ENCODE measurements around the gene NEXN. TPM values are rescaled to one million over a fixed set of nuclear protein-coding genes. Genes with fewer than 3 reads are reported as not detected.

NEXN gene
- total RNA-seq, 2 donors from 2014 or later: 5.7 TPM

GRCh38 chr1:77926561-77927357 is 38.3 kb downstream of the NEXN start:
- no peaks in the 10 kb centered on the region for H3K4me1 Mint-ChIP-seq
- H3K27me3 Mint-ChIP-seq (ENCODE audit: insufficient read depth): no peaks in the 10 kb centered on the region
- no peak for DNase-seq
- H3K4me3 ChIP-seq (ENCODE audit: low read length): no peak overlapping the region
- peaks cover 12% of the 10 kb centered on the region for H3K36me3 Mint-ChIP-seq (ENCODE audit: low read depth)
- H3K27me3 ChIP-seq (ENCODE audit: control insufficient read depth, insufficient read depth, low read length, poor library complexity, severe bottlenecking): no peaks in the 10 kb centered on the region
- H3K27ac ChIP-seq (ENCODE audit: low read depth, low read length): no peak overlapping the region
- H3K36me3 ChIP-seq (ENCODE audit: control insufficient read depth, insufficient read depth, low read length): peaks cover 68% of the 10 kb centered on the region
- H3K9me3 Mint-ChIP-seq: no peaks in the 10 kb centered on the region
- H3K9ac ChIP-seq (ENCODE audit: extremely low read depth, low read length, poor library complexity, severe bottlenecking): no peak overlapping the region
- no peaks in the 10 kb centered on the region for H3K4me1 ChIP-seq (ENCODE audit: control insufficient read depth, insufficient read depth, low read length)
- no peak overlapping the region for H3K4me3 Mint-ChIP-seq
- no peak for TF ChIP-seq CTCF (conservative IDR thresholded peaks at IDR 0.05)
- no peak overlapping the region for H3K27ac Mint-ChIP-seq
- 88 to 89% methylated on average over 9 to 11 of the region's 13 CpGs for WGBS, 2 experiments (ENCODE audit: insufficient coverage in 1 of 2, insufficient read length in 1 of 2)
- H3K9me3 ChIP-seq (ENCODE audit: control insufficient read depth, low read length): no peaks in the 10 kb centered on the region

GRCh38 chr1:77927414-77927813 is 39.0 kb downstream of the NEXN start:
- no peak overlapping the region for H3K9ac ChIP-seq (ENCODE audit: extremely low read depth, low read length, poor library complexity, severe bottlenecking)
- peaks cover 73% of the 10 kb centered on the region for H3K36me3 ChIP-seq (ENCODE audit: control insufficient read depth, insufficient read depth, low read length)
- no peaks in the 10 kb centered on the region for H3K27me3 Mint-ChIP-seq (ENCODE audit: insufficient read depth)
- H3K27ac ChIP-seq (ENCODE audit: low read depth, low read length): no peak overlapping the region
- no peaks in the 10 kb centered on the region for H3K9me3 ChIP-seq (ENCODE audit: control insufficient read depth, low read length)
- peaks cover 12% of the 10 kb centered on the region for H3K36me3 Mint-ChIP-seq (ENCODE audit: low read depth)
- TF ChIP-seq CTCF (conservative IDR thresholded peaks at IDR 0.05): no peak
- no peak overlapping the region for H3K4me3 Mint-ChIP-seq
- H3K9me3 Mint-ChIP-seq: no peaks in the 10 kb centered on the region
- no peaks in the 10 kb centered on the region for H3K4me1 Mint-ChIP-seq
- no peaks in the 10 kb centered on the region for H3K4me1 ChIP-seq (ENCODE audit: control insufficient read depth, insufficient read depth, low read length)
- H3K4me3 ChIP-seq (ENCODE audit: low read length): no peak overlapping the region
- no peak for DNase-seq
- WGBS, 2 experiments (ENCODE audit: insufficient coverage in 1 of 2, insufficient read length in 1 of 2): 96 to 100% methylated on average over 3 of the region's 4 CpGs
- H3K27me3 ChIP-seq (ENCODE audit: control insufficient read depth, insufficient read depth, low read length, poor library complexity, severe bottlenecking): no peaks in the 10 kb centered on the region
- H3K27ac Mint-ChIP-seq: no peak overlapping the region

GRCh38 chr1:77929806-77930205 is 41.4 kb downstream of the NEXN start:
- Histone ChIP-seq H3K36me3 (ENCODE audit: control insufficient read depth, insufficient read depth, low read length) (peaks cover 70% of the 10 kb centered on the region), H3K9me3 (ENCODE audit: control insufficient read depth, low read length) (no peaks in the 10 kb centered on the region), H3K27ac (ENCODE audit: low read depth, low read length) (no peak overlapping the region), H3K27me3 (ENCODE audit: control insufficient read depth, insufficient read depth, low read length, poor library complexity, severe bottlenecking) (no peaks in the 10 kb centered on the region), H3K4me1 (ENCODE audit: control insufficient read depth, insufficient read depth, low read length) (no peaks in the 10 kb centered on the region), H3K4me3 (ENCODE audit: low read length) (no peak overlapping the region), H3K9ac (ENCODE audit: extremely low read depth, low read length, poor library complexity, severe bottlenecking) (no peak overlapping the region)
- 85 to 96% methylated on average over 2 of the region's 2 CpGs for WGBS, 2 experiments (ENCODE audit: insufficient coverage in 1 of 2, insufficient read length in 1 of 2)
- H3K27me3 Mint-ChIP-seq (ENCODE audit: insufficient read depth): no peaks in the 10 kb centered on the region
- H3K9me3 Mint-ChIP-seq: no peaks in the 10 kb centered on the region
- no peaks in the 10 kb centered on the region for H3K4me1 Mint-ChIP-seq
- H3K36me3 Mint-ChIP-seq (ENCODE audit: low read depth): peaks cover 13% of the 10 kb centered on the region
- DNase-seq: no peak
- no peak overlapping the region for H3K27ac Mint-ChIP-seq
- TF ChIP-seq CTCF (conservative IDR thresholded peaks at IDR 0.05): no peak
- H3K4me3 Mint-ChIP-seq: no peak overlapping the region
